Liver (tissue), 9 donors: Measurements from ENCODE around the gene EPS8L1. TPM values are rescaled to one million over a fixed set of nuclear protein-coding genes. Genes with fewer than 3 reads are reported as not detected.
A peak's percentile ranks its signal among the peaks of the same experiment; 100 is the strongest.

Experiments
- DNase-seq: peaks from one replicate; pipeline ENCODE4 v3.0.0-alpha.2; 2017; ENCODE audit warnings: low spot score
- H3K27ac ChIP-seq, 2 donors: one replicate each; pipeline ENCODE4 v1.7.0; 2013; ENCODE audit warnings: inconsistent platforms in 2 of 2, low read length in 2 of 2, control low read depth in 1 of 2, low read depth in 1 of 2, mild to moderate bottlenecking in 1 of 2
- H3K27me3 ChIP-seq, 4 donors: one replicate each; pipeline versions ENCODE4 v1.6.1 to v1.7.0; 2013; ENCODE audit warnings: low read length in 3 of 4, inconsistent platforms in 1 of 4, mild to moderate bottlenecking in 1 of 4, moderate library complexity in 1 of 4; ENCODE audit not compliant: control insufficient read depth in 4 of 4, insufficient read depth in 4 of 4
- H3K36me3 ChIP-seq, 4 donors: one replicate each; pipeline versions ENCODE4 v1.6.1 to v1.7.0; 2013; ENCODE audit warnings: low read length in 3 of 4, mild to moderate bottlenecking in 3 of 4, low read depth in 1 of 4, moderate library complexity in 1 of 4; ENCODE audit not compliant: control insufficient read depth in 4 of 4, insufficient read depth in 3 of 4
- H3K4me1 ChIP-seq, 4 donors: one replicate each; pipeline versions ENCODE4 v1.6.1 to v1.7.0; 2013; ENCODE audit warnings: low read length in 3 of 4, mild to moderate bottlenecking in 3 of 4, moderate library complexity in 1 of 4; ENCODE audit not compliant: control insufficient read depth in 4 of 4, insufficient read depth in 4 of 4
- H3K4me3 ChIP-seq, 3 donors: one replicate each; pipeline versions ENCODE4 v1.6.1 to v1.7.0; 2013; ENCODE audit warnings: low read length in 3 of 3, control low read depth in 1 of 3, low read depth in 1 of 3, mild to moderate bottlenecking in 1 of 3
- H3K9ac ChIP-seq, 2 donors: one replicate each; pipeline ENCODE4 v1.7.0; 2013; ENCODE audit warnings: low read length in 2 of 2, mild to moderate bottlenecking in 2 of 2, moderate library complexity in 2 of 2, control low read depth in 1 of 2, low read depth in 1 of 2
- H3K9me3 ChIP-seq, 4 donors: one replicate each; pipeline versions ENCODE4 v1.6.1 to v1.7.0; 2013; ENCODE audit warnings: low read length in 3 of 4; ENCODE audit not compliant: control insufficient read depth in 4 of 4
- CTCF ChIP-seq: fragments of 150-350 bp; IDR thresholded peaks from 2 replicates; pipeline ENCODE4 v1.5.1; 2017; ENCODE audit warnings: improper control_type of control experiment, low read depth, low read length; ENCODE audit not compliant: missing input control
- EGR1 ChIP-seq, 2 donors: IDR thresholded peaks; 2 replicates each; pipeline ENCODE4 v1.6.1; 2016 to 2018; ENCODE audit warnings: antibody characterized with exemption in 2 of 2, low read depth in 2 of 2
- FOXA1 ChIP-seq: IDR thresholded peaks from 2 replicates; pipeline ENCODE4 v1.6.1; 2016; ENCODE audit warnings: antibody characterized with exemption
- FOXA2 ChIP-seq: IDR thresholded peaks from 2 replicates; pipeline ENCODE4 v1.6.1; 2016; ENCODE audit warnings: antibody characterized with exemption
- GABPA ChIP-seq, 2 donors: IDR thresholded peaks in 1 of 2; conservative IDR thresholded peaks in 1 of 2; 2 replicates each; pipeline ENCODE4 v1.6.1; 2016; ENCODE audit warnings: antibody characterized with exemption in 2 of 2, mild to moderate bottlenecking in 1 of 2, moderate library complexity in 1 of 2
- HNF4A ChIP-seq, 2 donors: conservative IDR thresholded peaks; 2 replicates each; pipeline ENCODE4 v1.6.1; 2016; ENCODE audit warnings: antibody characterized with exemption in 2 of 2, mild to moderate bottlenecking in 2 of 2
- JUND ChIP-seq, 2 donors: IDR thresholded peaks; 2 replicates each; pipeline ENCODE4 v1.6.1; 2016; ENCODE audit warnings: antibody characterized with exemption in 2 of 2
- NR2F2 ChIP-seq: IDR thresholded peaks from 2 replicates; pipeline ENCODE4 v1.6.1; 2016; ENCODE audit warnings: antibody characterized with exemption
- RAD21 ChIP-seq, 2 donors: IDR thresholded peaks; 2 replicates each; pipeline ENCODE4 v1.6.1; 2016; ENCODE audit warnings: antibody characterized with exemption in 2 of 2, mild to moderate bottlenecking in 2 of 2
- REST ChIP-seq: IDR thresholded peaks from 2 replicates; pipeline ENCODE4 v1.6.1; 2016; ENCODE audit warnings: antibody characterized with exemption, mild to moderate bottlenecking
- RXRA ChIP-seq, 2 donors: IDR thresholded peaks; 2 replicates each; pipeline ENCODE4 v1.6.1; 2017 to 2018; ENCODE audit warnings: antibody characterized with exemption in 2 of 2, mild to moderate bottlenecking in 1 of 2
- SP1 ChIP-seq: IDR thresholded peaks from 2 replicates; pipeline ENCODE4 v1.6.1; 2018; ENCODE audit warnings: antibody characterized with exemption, mild to moderate bottlenecking
- TAF1 ChIP-seq: conservative IDR thresholded peaks from 2 replicates; pipeline ENCODE4 v1.6.1; 2016; ENCODE audit warnings: antibody characterized with exemption, mild to moderate bottlenecking
- YY1 ChIP-seq: IDR thresholded peaks from 2 replicates; pipeline ENCODE4 v1.6.1; 2016; ENCODE audit warnings: antibody characterized with exemption, mild to moderate bottlenecking
- ZBTB33 ChIP-seq: IDR thresholded peaks from 2 replicates; pipeline ENCODE4 v1.6.1; 2016; ENCODE audit warnings: antibody characterized with exemption
- WGBS: extraction: QIAGEN DNeasy Blood & Tissue Kit; methylation state at CpG from one replicate; pipeline ENCODE4 v1.1.7; 2013; 5-methylcytosine and 5-hydroxymethylcytosine counted together
- polyA plus RNA-seq, 2 donors: library from polyadenylated mRNA; stranded (reverse) in 1 of 2; unstranded in 1 of 2; fragments of 200-250 nt in 1 of 2; fragments of >200 nt in 1 of 2; fragmentation: Nextera tagmentation in 1 of 2; extraction: Ambion mirVana in 1 of 2; gene quantifications; one replicate each; pipeline versions ENCODE4 v1.2.1 to v1.2.3, GENCODE V29; 2013 to 2015
- total RNA-seq, 2 donors: library from RNA; depleted of rRNA; stranded (reverse); fragments of >200 nt; gene quantifications; one replicate each; pipeline ENCODE4 v1.2.3, GENCODE V29; 2014
- TF ChIP-seq, protein P1 (sequence below): IDR thresholded peaks from 2 replicates; pipeline ENCODE4 v1.6.1; 2016; ENCODE audit warnings: antibody characterized with exemption
- TF ChIP-seq, protein P2 (sequence below): IDR thresholded peaks from 2 replicates; pipeline ENCODE4 v1.6.1; 2016; ENCODE audit warnings: antibody characterized with exemption
- donor health status: healthy.
- donor health status: healthy.
- donor health status: healthy.
- donor health status: healthy.
- donor health status: healthy.

EPS8L1 gene
- total and polyA plus RNA-seq, 4 donors = 0.40 to 1.5 (median 0.87) TPM

- Histone ChIP-seq H3K4me3 (no peak overlapping the region), H3K9me3 (no peaks in the 10 kb centered on the region), H3K27ac (no peak overlapping the region), H3K36me3 (no peaks in the 10 kb centered on the region), H3K9ac (no peak overlapping the region), H3K4me1 (peaks cover 11 to 29% (median 18%) of the 10 kb centered on the region in 4 donors), H3K27me3 (peaks cover 0 to 14% (median 3%) of the 10 kb centered on the region in 4 donors)
- no peak for DNase-seq
- no peak for TF ChIP-seq FOXA1
- no peak for TF ChIP-seq RAD21 (IDR thresholded peaks at IDR 0.05)
- TF ChIP-seq TAF1 = no peak
- no peak for TF ChIP-seq HNF4A (conservative IDR thresholded peaks at IDR 0.05)
- TF ChIP-seq CTCF = no peak
- TF ChIP-seq NR2F2 = no peak
- no peak for TF ChIP-seq YY1
- TF ChIP-seq EGR1 (IDR thresholded peaks at IDR 0.05; ENCODE audit: low read depth in 2 of 2) = no peak
- no peak for TF ChIP-seq GABPA (IDR thresholded peaks at IDR 0.05 in 1 of 2, conservative IDR thresholded peaks at IDR 0.05 in 1 of 2)
- TF ChIP-seq JUND (IDR thresholded peaks at IDR 0.05) = no peak
- WGBS = 64% methylated on average over 10 of the region's 10 CpGs
These were observed 8.7 kb downstream of the EPS8L1 start for GRCh38 chr19:55084416-55084815.

- no peak overlapping the region for H3K27ac ChIP-seq
- H3K27me3 ChIP-seq = peaks cover 0 to 8% (median 3%) of the 10 kb centered on the region in 4 donors
- DNase-seq = no peak
These were observed 10.4 kb downstream of the EPS8L1 start for GRCh38 chr19:55085923-55086715.

More at GRCh38 chr19:55085923-55086715, 10.4 kb downstream of the EPS8L1 start:
- H3K9me3 ChIP-seq = no peaks in the 10 kb centered on the region
- no peak overlapping the region for H3K9ac ChIP-seq
- H3K36me3 ChIP-seq = peaks cover 0 to 5% (median 0%) of the 10 kb centered on the region in 4 donors
- H3K4me1 ChIP-seq = peaks cover 7 to 20% (median 13%) of the 10 kb centered on the region in 4 donors
- peak overlapping the region in 1 of 3 donors; percentile 46 for H3K4me3 ChIP-seq
- TF ChIP-seq NR2F2 (no peak), JUND (IDR thresholded peaks at IDR 0.05) (no peak), FOXA2 (no peak), REST (no peak), ZBTB33 (no peak), RXRA (IDR thresholded peaks at IDR 0.05) (no peak), SP1 (no peak), TAF1 (no peak), FOXA1 (no peak), YY1 (no peak), CTCF (no peak), EGR1 (IDR thresholded peaks at IDR 0.05; ENCODE audit: low read depth in 2 of 2) (no peak), RAD21 (IDR thresholded peaks at IDR 0.05) (no peak), GABPA (IDR thresholded peaks at IDR 0.05 in 1 of 2, conservative IDR thresholded peaks at IDR 0.05 in 1 of 2) (no peak)
- TF ChIP-seq, protein P1, sequence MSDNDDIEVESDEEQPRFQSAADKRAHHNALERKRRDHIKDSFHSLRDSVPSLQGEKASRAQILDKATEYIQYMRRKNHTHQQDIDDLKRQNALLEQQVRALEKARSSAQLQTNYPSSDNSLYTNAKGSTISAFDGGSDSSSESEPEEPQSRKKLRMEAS = no peak
- TF ChIP-seq, protein P2, sequence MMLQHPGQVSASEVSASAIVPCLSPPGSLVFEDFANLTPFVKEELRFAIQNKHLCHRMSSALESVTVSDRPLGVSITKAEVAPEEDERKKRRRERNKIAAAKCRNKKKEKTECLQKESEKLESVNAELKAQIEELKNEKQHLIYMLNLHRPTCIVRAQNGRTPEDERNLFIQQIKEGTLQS = no peak
- 23% methylated on average over 35 of the region's 35 CpGs for WGBS
